Lower lobe of right lung (tissue), 2 donors: ENCODE results near the gene MTG2. TPM values are rescaled to one million over a fixed set of nuclear protein-coding genes. Genes with fewer than 3 reads are reported as not detected.
A peak's percentile ranks its signal among the peaks of the same experiment; 100 is the strongest.

ENCODE experiments used
- ATAC-seq, 2 donors: fragments of 200-7000 bp; cut with Tn5 transposase; one replicate each; pipeline ENCODE4 v1.9.1; 2020 to 2022; ENCODE audit warnings: mild to moderate bottlenecking in 2 of 2, moderate library complexity in 2 of 2
- DNase-seq: peaks from one replicate; pipeline ENCODE4 v3.0.0-alpha.2; 2020
- H3K27ac ChIP-seq: fragments of 200-600 bp; one replicate; pipeline ENCODE4 v1.8.0; 2022
- H3K27me3 ChIP-seq: fragments of 200-600 bp; one replicate; pipeline ENCODE4 v1.8.0; 2022; ENCODE audit warnings: low read depth
- H3K36me3 ChIP-seq: fragments of 200-600 bp; one replicate; pipeline ENCODE4 v1.8.0; 2022; ENCODE audit warnings: mild to moderate bottlenecking
- H3K4me1 ChIP-seq: fragments of 200-600 bp; one replicate; pipeline ENCODE4 v1.8.0; 2022
- H3K4me3 ChIP-seq: fragments of 200-600 bp; one replicate; pipeline ENCODE4 v1.8.0; 2022; ENCODE audit warnings: mild to moderate bottlenecking
- H3K9me3 ChIP-seq: fragments of 200-600 bp; one replicate; pipeline ENCODE4 v1.8.0; 2022
- CTCF ChIP-seq: fragments of 200-600 bp; IDR thresholded peaks from one replicate; pipeline ENCODE4 v1.8.0; 2022; ENCODE audit warnings: antibody characterized with exemption, mild to moderate bottlenecking
- intact Hi-C: fragments of 100-400 bp; cut with DNase I; formaldehyde crosslinking; loops from one replicate; pipeline ENCODE4 v1.11.0; 2022
- total RNA-seq: library from RNA; stranded (reverse); fragmentation: NEBNext Ultra II Directional; extraction: Animal tissue kit (Norgen Biotek cat#: 25700); gene quantifications from one replicate; pipeline ENCODE4 v1.2.1, GENCODE V29; 2021
- donor health status: DM: no; HTN: yes; CAD: no; lungs with severe emphysema.

MTG2 gene
- total RNA-seq, 1 donor from 2014 or later, result 27.1 TPM

- no peak overlapping the region for H3K27ac ChIP-seq
- ATAC-seq, result no peak
- intact Hi-C loops, result no loop called here
- no peak for DNase-seq
- no peaks in the 10 kb centered on the region for H3K27me3 ChIP-seq
- peaks cover 10% of the 10 kb centered on the region for H3K4me1 ChIP-seq
- H3K9me3 ChIP-seq, result no peaks in the 10 kb centered on the region
- no peak for TF ChIP-seq CTCF
- H3K4me3 ChIP-seq, result no peak overlapping the region
- H3K36me3 ChIP-seq, result peaks cover 13% of the 10 kb centered on the region
Observed at GRCh38 chr20:62155428-62156253, 27.2 kb upstream of the MTG2 start.

GRCh38 chr20:62156254-62156556 is 26.6 kb upstream of the MTG2 start:
- no peaks in the 10 kb centered on the region for H3K27me3 ChIP-seq
- ATAC-seq (no peak), DNase-seq (no peak)
- intact Hi-C loops, result no loop called here
- no peak for TF ChIP-seq CTCF
- H3K4me3 ChIP-seq, result no peak overlapping the region
- H3K9me3 ChIP-seq, result no peaks in the 10 kb centered on the region
- peaks cover 10% of the 10 kb centered on the region for H3K4me1 ChIP-seq
- no peak overlapping the region for H3K27ac ChIP-seq
- peaks cover 19% of the 10 kb centered on the region for H3K36me3 ChIP-seq

DNA sequence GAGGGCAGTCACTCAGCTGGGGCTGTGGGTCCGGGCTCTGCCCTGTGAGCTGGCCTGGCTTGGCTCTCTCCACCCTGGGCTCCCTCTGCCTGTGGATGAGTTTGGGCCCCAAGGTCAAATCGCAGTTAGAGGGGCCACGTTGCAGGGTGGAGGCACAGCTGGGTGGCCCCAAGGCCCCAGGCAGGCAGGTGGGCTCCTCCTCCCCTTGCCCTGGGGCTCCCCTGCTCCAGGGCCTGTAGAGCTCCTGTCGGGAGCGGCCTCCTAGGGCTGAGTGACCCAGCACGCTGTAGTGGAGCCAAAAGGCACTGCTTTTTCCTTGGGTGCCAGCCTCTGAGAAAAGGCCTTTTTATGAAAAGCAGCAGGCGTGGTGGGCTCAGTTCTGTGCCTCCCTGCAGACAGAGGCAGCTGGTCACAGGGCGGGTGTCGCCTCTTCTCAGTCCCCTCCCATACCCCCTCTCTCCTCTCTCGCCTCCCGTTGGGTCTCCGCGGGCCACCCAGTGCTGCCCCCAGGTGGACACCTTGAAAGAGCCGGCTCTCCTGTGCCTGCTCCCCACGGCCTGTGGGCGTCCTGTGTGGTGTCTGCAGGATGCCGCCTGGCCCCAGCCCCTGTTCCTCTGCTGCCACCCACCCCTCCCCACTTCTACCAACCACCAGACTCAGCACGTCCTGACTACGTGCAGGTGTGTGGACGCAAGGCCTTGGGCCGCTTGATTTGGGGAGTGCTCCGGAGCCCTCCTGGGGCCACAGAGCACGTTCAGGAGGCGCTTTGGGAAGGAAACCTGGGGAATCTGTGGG is 26.0 kb upstream of the MTG2 start:
- peaks cover 10% of the 10 kb centered on the region for H3K4me1 ChIP-seq
- intact Hi-C loops, result no loop called here
- H3K4me3 ChIP-seq, result no peak overlapping the region
- peak; percentile 84 to 89 for ATAC-seq
- H3K27me3 ChIP-seq, result no peaks in the 10 kb centered on the region
- TF ChIP-seq CTCF, result peak; percentile 66
- H3K27ac ChIP-seq, result no peak overlapping the region
- DNase-seq, result peak; percentile 76
- H3K36me3 ChIP-seq, result peaks cover 24% of the 10 kb centered on the region
- H3K9me3 ChIP-seq, result no peaks in the 10 kb centered on the region

DNA sequence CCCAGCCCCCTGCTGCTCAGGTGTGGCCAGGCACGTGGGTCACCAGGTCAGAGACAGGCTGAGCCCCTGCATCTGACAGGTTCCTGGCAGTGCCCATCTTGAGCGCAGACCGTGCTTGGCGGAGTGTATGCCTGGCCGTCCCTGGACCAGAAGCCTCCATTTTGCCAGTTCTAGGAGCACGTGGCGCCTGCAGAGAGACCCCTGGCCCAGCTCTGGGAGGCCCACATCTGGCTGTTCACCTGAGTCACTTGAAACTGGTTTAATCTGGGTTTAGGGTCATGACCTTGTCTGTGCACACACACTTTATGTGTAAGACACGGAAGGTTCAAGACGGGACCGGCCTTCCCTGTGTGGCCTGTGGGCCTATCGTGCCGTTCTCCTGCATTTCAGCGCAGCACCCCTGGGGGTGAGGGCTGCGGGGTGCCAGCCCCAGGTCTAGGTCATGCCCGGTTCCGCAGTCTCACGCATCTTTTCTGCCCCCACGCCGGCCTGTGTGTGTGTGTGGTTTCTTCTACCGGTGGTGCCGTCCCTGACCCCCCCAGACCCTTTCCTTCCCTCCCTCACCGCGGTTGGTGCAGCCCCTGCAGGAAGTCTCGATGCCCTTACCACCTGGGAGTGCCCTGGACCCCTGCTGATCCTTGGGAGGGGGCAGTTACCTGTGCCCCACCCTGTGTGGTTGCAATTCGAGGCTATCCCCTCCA is 25.3 kb upstream of the MTG2 start:
- no peaks in the 10 kb centered on the region for H3K27me3 ChIP-seq
- H3K4me1 ChIP-seq, result peaks cover 10% of the 10 kb centered on the region
- peaks cover 32% of the 10 kb centered on the region for H3K36me3 ChIP-seq
- intact Hi-C loops, result no loop called here
- no peak overlapping the region for H3K27ac ChIP-seq
- no peaks in the 10 kb centered on the region for H3K9me3 ChIP-seq
- ATAC-seq (no peak), DNase-seq (no peak)
- TF ChIP-seq CTCF, result no peak
- no peak overlapping the region for H3K4me3 ChIP-seq

DNA sequence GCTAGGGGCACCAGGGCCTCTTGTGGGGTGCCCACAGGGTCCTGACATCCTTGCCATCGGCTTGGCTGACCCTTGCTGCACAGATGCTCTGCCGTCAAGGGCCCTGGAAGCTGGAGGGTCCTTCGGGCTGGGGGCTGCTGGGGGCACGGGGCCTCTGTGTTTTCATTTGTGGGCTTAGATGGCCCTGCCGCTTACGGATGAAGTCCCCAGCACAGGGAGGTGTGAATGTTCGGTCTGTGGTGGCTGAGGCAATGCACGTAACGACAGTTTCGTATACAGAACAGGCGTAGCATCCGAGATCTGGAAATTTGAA is 24.8 kb upstream of the MTG2 start:
- intact Hi-C loops, result no loop called here
- TF ChIP-seq CTCF, result no peak
- DNase-seq, result no peak

More for the DNA sequence above, 24.8 kb upstream of the MTG2 start:
- peaks cover 37% of the 10 kb centered on the region for H3K36me3 ChIP-seq
- no peak overlapping the region for H3K4me3 ChIP-seq
- H3K27me3 ChIP-seq, result no peaks in the 10 kb centered on the region
- peaks cover 10% of the 10 kb centered on the region for H3K4me1 ChIP-seq
- H3K9me3 ChIP-seq, result no peaks in the 10 kb centered on the region
- H3K27ac ChIP-seq, result no peak overlapping the region
- no peak for ATAC-seq
